CD4-positive, alpha-beta T cell treated with Interferon gamma for 1 hour (primary cell): ENCODE results near the gene PCDHGB2.
"Not testable (repeated sequence)": the region's sequence is repeated elsewhere in the genome, so short reads cannot be mapped to it uniquely, and the experiment has no call there.

Experiments used
- DNase-seq: peaks from one replicate; pipeline ENCODE4 v3.0.0-alpha.2; 2020

Gene PCDHGB2

GRCh38 chr5:141359790-141360426 lies at the start of gene PCDHGB2:
TSS of gene PCDHGB2 (plus strand) at chr5:141359994. CDS start at chr5:141360136, 142 bp downstream.
- no peak for DNase-seq

DNA sequence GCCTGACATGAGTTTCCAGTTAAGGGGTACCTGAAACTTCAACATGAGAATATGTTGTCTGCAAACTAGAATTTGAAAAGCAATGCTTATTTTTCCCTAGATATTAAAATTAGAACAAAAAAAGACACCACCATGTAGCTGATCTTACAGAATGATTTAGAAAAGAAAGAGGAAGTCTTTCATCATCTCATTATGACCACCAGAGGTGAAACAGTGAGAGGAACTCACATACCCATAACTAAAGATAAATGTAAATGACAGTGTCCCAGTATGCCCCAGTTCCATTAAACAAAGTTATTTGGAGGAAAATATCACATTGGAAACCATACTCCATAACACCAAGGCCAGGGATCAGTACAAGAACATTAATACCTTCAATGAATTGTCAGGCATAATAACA lies 46.1 kb upstream of the PCDHGB2 start:
- no peak for DNase-seq

DNA sequence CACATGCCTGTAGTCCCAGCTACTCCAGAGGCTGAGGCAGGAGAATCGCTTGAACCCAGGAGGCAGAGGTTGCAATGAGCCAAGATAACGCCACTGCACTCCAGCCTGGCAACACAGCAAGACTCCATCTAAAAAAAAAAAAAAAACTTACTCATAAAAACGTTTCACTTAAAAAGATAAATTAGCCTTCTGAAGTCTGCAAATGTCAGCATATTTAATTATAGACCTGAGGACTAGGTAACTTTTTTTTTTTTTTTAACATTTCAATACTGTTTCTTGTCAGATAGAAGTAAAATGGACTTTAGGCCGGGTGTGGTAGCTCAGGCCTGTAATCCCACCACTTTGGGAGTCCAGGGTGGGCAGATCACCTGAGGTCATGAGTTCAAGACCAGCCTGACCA lies 42.8 kb upstream of the PCDHGB2 start:
- DNase-seq, result not testable (repeated sequence)

DNA sequence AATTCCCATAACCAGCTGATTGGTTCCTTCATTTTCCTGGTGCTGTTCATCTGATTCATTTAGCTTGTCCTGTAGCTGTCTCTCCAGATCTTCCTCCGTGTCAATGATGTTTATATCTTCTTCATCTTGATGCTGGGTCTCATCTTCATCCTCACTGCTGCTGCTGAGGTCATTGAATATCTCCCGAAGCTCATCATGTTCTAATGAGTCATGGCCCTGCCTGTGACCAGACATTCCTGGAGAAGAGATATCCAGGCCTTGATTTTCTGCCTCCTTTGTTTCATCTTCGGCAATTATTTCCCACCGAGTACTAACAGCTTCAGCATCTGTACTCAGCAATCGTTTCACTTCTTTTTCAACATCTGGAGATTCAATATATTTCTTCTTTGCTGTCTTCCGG lies 40.6 kb upstream of the PCDHGB2 start:
- no peak for DNase-seq

DNA sequence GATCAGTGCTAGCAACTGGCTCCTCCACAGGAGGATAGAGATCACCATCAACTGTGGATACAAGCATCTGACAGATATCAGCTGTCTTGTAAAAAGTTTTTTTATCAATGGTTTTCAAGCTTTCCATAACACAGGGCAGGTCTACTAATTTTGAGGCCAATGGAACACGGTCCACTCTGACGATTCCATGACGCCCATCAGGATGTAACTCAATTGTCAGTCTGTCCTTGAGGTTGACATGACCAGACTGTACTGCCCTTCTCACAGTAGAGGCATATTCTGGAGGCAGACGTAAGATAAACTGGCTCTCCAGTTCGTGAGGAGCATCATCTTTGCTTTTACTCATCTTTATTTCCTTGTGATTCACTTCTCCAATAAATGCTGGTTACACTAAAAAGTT lies 40.1 kb upstream of the PCDHGB2 start:
- DNase-seq, result no peak

- peak; percentile 93 for DNase-seq
Measured at GRCh38 chr5:141320225-141321169, 39.3 kb upstream of the PCDHGB2 start, which contains the start of gene TAF7. TSS of gene TAF7 (minus strand) at chr5:141320784. CDS start at chr5:141320044, 740 bp downstream.

GRCh38 chr5:141322261-141322660 lies 37.5 kb upstream of the PCDHGB2 start:
- no peak for DNase-seq

- peak; percentile 70 for DNase-seq
Measured at GRCh38 chr5:141326088-141326854, 33.5 kb upstream of the PCDHGB2 start.

GRCh38 chr5:141328231-141328630 lies 31.6 kb upstream of the PCDHGB2 start:
- no peak for DNase-seq

DNA sequence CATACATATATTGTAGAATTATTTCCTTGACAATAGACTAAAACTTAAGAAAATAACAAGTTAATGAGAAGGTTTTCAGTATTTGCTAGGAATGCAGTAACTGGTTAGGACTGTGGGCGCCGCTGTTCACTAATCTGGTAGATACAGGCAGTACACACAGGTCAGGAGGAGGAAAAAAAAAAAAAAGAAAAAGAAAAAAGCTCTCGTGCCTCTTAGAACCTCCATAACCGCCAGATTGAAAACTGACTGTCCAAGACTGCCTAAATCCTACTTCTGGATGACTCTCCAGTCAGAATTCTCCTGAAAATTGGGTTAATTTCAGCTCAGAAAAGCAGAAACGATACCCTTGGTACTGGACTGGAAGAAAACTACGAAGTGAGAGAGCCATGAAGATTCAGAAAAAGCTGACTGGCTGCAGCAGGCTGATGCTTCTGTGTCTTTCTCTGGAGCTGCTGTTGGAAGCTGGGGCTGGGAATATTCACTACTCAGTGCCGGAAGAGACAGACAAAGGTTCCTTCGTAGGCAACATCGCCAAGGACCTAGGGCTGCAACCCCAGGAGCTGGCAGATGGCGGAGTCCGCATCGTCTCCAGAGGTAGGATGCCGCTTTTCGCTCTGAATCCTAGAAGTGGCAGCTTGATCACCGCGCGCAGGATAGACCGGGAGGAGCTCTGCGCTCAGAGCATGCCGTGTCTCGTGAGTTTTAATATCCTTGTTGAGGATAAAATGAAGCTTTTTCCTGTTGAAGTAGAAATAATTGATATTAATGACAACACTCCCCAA lies 29.3 kb upstream of the PCDHGB2 start, which contains the start of gene PCDHGA1:
TSS of gene PCDHGA1 (plus strand) at position 216 of the 782 bp plus-strand sequence.
- DNase-seq, result peak; percentile 23

DNA sequence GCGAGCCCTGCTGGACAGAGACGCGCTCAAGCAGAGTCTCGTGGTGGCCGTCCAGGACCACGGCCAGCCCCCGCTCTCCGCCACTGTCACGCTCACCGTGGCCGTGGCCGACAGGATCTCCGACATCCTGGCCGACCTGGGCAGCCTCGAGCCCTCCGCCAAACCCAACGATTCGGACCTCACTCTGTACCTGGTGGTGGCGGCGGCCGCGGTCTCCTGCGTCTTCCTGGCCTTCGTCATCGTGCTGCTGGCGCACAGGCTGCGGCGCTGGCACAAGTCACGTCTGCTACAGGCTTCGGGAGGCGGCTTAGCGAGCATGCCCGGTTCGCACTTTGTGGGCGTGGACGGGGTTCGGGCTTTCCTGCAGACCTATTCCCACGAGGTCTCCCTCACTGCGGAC lies 27.2 kb upstream of the PCDHGB2 start:
- not testable (repeated sequence) for DNase-seq

DNA sequence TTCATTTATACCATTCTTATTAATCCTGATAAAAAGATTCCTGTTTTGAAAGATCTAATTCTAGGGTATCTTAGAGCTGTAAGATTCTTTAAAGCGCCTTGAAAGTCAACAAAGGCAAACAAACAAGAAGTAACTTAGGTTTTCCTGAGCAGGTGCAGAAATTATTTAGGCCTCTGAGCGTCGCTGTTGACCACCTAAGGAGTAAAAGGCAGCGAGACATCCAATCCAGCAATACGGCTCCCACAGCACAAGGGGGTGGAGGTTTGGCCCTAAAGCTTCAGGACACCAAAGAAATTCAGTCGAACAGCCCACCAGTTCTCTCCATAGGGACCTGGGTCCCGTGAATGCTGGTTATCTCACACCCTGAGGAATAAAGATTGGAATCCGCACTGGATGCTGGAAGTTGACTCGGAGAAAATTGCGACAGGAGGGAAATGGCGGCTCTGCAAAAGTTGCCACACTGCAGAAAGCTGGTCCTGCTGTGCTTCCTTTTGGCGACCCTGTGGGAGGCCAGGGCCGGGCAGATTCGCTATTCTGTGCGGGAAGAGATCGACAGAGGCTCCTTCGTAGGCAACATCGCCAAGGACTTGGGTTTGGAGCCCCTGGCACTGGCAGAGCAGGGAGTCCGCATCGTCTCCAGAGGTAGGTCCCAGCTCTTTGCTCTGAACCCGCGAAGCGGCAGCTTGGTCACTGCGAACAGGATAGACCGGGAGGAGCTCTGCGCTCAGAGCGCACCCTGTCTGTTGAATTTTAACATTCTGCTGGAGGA lies 21.1 kb upstream of the PCDHGB2 start, which contains the start of gene PCDHGA2:
TSS of gene PCDHGA2 (plus strand) at position 223 of the 769 bp plus-strand sequence.
- no peak for DNase-seq

- not testable (repeated sequence) for DNase-seq
Measured at GRCh38 chr5:141340781-141341354, 18.9 kb upstream of the PCDHGB2 start.

GRCh38 chr5:141342773-141343172 lies 17.0 kb upstream of the PCDHGB2 start:
- no peak for DNase-seq

GRCh38 chr5:141343242-141343952 lies 16.4 kb upstream of the PCDHGB2 start, which contains the start of gene PCDHGA3:
TSS of gene PCDHGA3 (plus strand) at chr5:141343829. CDS start at chr5:141344034, 205 bp downstream.
- no peak for DNase-seq

DNA sequence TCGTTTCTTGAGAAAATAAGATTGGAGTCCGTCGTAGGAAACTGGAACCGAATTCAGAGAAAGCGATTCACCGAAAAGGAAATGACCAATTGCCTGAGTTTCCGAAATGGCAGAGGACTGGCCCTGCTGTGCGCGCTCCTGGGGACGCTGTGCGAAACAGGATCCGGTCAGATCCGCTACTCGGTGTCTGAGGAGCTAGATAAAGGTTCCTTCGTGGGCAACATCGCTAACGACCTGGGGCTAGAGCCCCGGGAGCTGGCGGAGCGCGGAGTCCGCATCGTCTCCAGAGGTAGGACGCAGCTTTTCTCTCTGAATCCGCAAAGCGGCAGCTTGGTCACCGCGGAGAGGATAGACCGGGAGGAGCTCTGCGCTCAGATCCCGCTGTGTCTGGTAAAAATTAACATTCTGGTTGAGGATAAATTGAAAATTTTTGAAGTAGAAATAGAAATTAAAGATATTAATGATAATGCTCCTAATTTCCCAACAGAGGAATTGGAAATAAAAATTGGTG lies 15.8 kb upstream of the PCDHGB2 start:
- no peak for DNase-seq

DNA sequence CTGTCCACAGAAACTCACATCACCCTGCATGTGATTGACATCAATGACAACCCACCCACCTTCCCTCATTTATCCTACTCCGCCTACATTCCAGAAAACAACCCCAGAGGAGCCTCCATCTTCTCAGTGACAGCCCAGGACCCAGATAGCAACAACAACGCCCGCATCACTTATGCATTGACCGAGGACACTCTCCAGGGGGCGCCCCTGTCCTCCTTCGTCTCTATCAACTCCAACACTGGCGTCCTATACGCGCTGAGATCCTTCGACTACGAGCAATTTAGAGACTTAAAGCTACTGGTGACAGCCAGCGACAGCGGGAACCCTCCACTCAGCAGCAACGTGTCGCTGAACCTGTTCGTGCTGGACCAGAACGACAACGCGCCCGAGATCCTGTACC lies 14.5 kb upstream of the PCDHGB2 start:
- DNase-seq, result no peak

- DNase-seq, result not testable (repeated sequence)
Measured at GRCh38 chr5:141346017-141346416, 13.8 kb upstream of the PCDHGB2 start.

- DNase-seq, result no peak
Measured at GRCh38 chr5:141349917-141350619, 9.7 kb upstream of the PCDHGB2 start, which contains the start of gene PCDHGB1. TSS of gene PCDHGB1 (plus strand) at chr5:141350099. CDS start at chr5:141350261, 162 bp downstream.
